OCI-LY3 (cell line): Measurements from ENCODE around the gene ERCC2.

Experiments
- H2AFZ ChIP-seq: fragments of 200-600, 300-600 bp; shearing (Covaris generic); 2 replicates; pipeline ENCODE4 v1.6.0; 2014; ENCODE audit warnings: antibody characterized with exemption, low read depth, low read length
- H3K27ac ChIP-seq: fragments of 200-600, 300-600 bp; sonication (generic); 2 replicates; pipeline ENCODE4 v1.5.1; 2014; ENCODE audit warnings: mild to moderate bottlenecking, low read length, moderate library complexity, mixed read lengths
- H3K27me3 ChIP-seq: fragments of 200-600, 300-600 bp; sonication (generic); 2 replicates; pipeline ENCODE4 v1.6.1; 2014; ENCODE audit warnings: low read depth, low read length, mixed read lengths
- H3K36me3 ChIP-seq: fragments of 200-600, 300-600 bp; sonication (generic); replicated peaks from 2 replicates; pipeline ENCODE3; 2014; ENCODE audit warnings: low read depth, low read length, mixed read lengths
- H3K4me1 ChIP-seq: fragments of 300-600, 200-600 bp; sonication (generic); 2 replicates; pipeline ENCODE4 v1.6.1; 2014; ENCODE audit warnings: low read length, mixed read lengths
- H3K4me2 ChIP-seq: fragments of 200-600, 300-600 bp; sonication (generic); 2 replicates; pipeline ENCODE4 v1.6.1; 2014; ENCODE audit warnings: low read length, mixed read lengths
- H3K4me3 ChIP-seq: fragments of 300-600, 200-600 bp; sonication (generic); 2 replicates; pipeline ENCODE4 v1.5.1; 2014; ENCODE audit warnings: antibody characterized with exemption, mild to moderate bottlenecking, low read length, moderate library complexity
- H3K79me2 ChIP-seq: fragments of 300-600, 200-600 bp; shearing (Covaris generic); 2 replicates; pipeline ENCODE4 v1.6.1; 2014; ENCODE audit warnings: mild to moderate bottlenecking, low read length, mixed read lengths
- H3K9ac ChIP-seq: fragments of 300-600, 200-600 bp; shearing (Covaris generic); 2 replicates; pipeline ENCODE4 v1.6.0; 2014; ENCODE audit warnings: mild to moderate bottlenecking, low read length, moderate library complexity
- H3K9me3 ChIP-seq: fragments of 200-600, 300-600 bp; shearing (Covaris generic); 2 replicates; pipeline ENCODE4 v1.6.1; 2014; ENCODE audit warnings: low read length, mixed read lengths; ENCODE audit not compliant: insufficient read depth
- H4K20me1 ChIP-seq: fragments of 200-600, 300-600 bp; sonication (generic); 2 replicates; pipeline ENCODE4 v1.6.1; 2016; ENCODE audit warnings: low read length, mixed read lengths; ENCODE audit not compliant: insufficient read depth
- EZH2phosphoT487 ChIP-seq: fragments of 200-600 bp; shearing (Covaris generic); IDR thresholded peaks from 2 replicates; pipeline ENCODE4 v1.6.1; 2018; ENCODE audit warnings: antibody characterized with exemption, mixed run types, low read depth
- TF ChIP-seq, protein P1 (sequence below): fragments of 200-600, 300-600 bp; sonication (generic); IDR thresholded peaks from 2 replicates; pipeline ENCODE4 v1.5.1; 2014; ENCODE audit warnings: antibody characterized with exemption, low read length, low read depth

ERCC2 gene

DNA sequence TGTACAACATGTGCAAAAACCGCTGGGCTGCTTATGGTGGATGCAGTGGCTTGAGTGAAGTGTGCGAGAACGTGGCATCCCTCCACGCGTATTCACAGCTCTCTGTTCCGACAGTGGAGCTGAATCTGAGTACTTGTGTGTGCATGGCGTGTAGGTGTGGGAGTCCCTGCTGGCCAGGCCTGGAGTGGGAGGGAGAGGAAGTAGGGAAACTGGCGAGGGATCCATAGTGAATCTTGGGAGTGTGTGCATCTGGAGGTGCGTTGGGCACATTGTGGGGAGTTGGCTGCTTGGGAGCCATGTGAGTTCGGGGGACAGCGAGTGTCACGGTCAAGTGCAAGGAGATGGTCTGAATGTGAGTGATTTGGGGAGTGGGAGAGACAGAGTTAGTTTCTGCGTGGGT is 27.5 kb downstream of the ERCC2 start:
- no peak for TF ChIP-seq EZH2phosphoT487
- TF ChIP-seq, protein P1, sequence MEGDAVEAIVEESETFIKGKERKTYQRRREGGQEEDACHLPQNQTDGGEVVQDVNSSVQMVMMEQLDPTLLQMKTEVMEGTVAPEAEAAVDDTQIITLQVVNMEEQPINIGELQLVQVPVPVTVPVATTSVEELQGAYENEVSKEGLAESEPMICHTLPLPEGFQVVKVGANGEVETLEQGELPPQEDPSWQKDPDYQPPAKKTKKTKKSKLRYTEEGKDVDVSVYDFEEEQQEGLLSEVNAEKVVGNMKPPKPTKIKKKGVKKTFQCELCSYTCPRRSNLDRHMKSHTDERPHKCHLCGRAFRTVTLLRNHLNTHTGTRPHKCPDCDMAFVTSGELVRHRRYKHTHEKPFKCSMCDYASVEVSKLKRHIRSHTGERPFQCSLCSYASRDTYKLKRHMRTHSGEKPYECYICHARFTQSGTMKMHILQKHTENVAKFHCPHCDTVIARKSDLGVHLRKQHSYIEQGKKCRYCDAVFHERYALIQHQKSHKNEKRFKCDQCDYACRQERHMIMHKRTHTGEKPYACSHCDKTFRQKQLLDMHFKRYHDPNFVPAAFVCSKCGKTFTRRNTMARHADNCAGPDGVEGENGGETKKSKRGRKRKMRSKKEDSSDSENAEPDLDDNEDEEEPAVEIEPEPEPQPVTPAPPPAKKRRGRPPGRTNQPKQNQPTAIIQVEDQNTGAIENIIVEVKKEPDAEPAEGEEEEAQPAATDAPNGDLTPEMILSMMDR = no peak
- no peaks in the 10 kb centered on the region for H3K79me2 ChIP-seq
- no peak overlapping the region for H3K9ac ChIP-seq
- H3K27me3 ChIP-seq = no peaks in the 10 kb centered on the region
- no peaks in the 10 kb centered on the region for H3K36me3 ChIP-seq
- H2AFZ ChIP-seq = no peak overlapping the region
- no peak overlapping the region for H3K27ac ChIP-seq
- peaks cover 3% of the 10 kb centered on the region; the same call in 1 of the 2 replicates for H3K4me1 ChIP-seq
- H3K4me3 ChIP-seq = no peak overlapping the region
- H3K4me2 ChIP-seq = no peak overlapping the region
- H3K9me3 ChIP-seq = no peaks in the 10 kb centered on the region
- no peaks in the 10 kb centered on the region for H4K20me1 ChIP-seq

DNA sequence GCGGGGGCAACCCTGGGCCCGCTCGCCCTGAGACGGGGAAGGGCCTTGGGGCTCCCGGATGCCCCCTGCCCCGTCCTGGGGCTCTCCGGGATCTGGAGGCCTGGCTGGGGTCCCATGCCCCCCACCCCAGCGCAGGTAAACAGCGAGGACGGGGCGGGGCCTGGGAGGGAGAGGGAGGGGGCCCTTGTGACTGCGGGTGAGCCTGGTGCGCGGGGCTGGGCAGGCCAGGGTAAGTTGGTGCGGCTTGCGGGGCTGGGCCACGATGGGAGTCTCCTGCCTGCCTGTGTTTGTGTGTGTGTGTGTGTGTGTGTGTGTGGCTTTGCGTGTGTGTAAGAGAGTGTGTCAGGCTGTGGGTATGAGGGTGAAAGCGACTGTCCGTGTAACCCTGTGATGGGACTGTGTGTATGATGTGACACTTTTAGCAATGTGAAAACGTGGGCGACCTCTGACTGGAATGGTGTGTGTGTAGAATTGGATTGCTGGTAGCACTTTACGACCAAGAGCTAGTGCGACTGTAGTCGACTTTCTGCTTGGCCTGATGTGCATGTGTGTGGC is 29.4 kb downstream of the ERCC2 start:
- H3K27ac ChIP-seq = no peak overlapping the region
- no peak overlapping the region for H3K9ac ChIP-seq
- H3K36me3 ChIP-seq = no peaks in the 10 kb centered on the region
- H3K4me3 ChIP-seq = no peak overlapping the region
- TF ChIP-seq, protein P1 = no peak
- TF ChIP-seq EZH2phosphoT487 = no peak
- no peaks in the 10 kb centered on the region for H3K79me2 ChIP-seq
- H3K4me2 ChIP-seq = no peak overlapping the region
- no peak overlapping the region for H2AFZ ChIP-seq
- no peaks in the 10 kb centered on the region for H4K20me1 ChIP-seq
- no peaks in the 10 kb centered on the region for H3K9me3 ChIP-seq
- H3K27me3 ChIP-seq = no peaks in the 10 kb centered on the region
- peaks cover 3% of the 10 kb centered on the region; the same call in 1 of the 2 replicates for H3K4me1 ChIP-seq

DNA sequence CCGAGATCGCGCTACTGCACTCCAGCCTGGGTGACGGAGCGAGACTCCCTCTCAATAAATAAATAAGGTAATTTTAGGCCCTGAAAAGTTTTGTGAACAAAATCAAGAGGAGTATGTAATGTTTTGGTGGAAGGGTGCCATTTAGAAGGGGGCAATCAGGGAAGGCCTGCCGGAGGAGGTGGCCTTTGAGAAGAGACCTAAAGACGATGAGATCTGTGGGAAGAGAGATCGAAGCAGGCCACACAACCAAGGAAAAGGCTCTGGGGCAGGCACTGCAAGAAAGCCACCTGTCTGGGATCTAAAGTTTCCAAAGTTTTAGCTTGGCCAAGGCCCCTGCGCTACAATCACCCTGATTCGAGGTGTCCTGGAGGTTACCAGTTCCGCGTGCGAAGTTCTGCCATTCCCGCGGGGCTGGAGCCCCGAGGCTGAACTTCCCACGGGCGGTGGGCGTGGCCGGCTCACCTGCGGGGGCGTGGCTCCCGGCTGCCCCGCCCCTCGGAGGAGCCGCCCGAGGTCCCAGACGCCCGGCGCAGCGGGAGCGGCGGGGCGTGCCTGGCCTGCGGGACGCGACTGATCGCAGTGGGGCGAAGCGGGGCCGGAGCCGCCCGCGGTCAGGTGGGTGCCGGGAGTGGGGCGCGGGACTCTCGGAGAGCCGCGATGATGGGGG is 30.0 kb downstream of the ERCC2 start, which contains the start of gene KLC3:
TSS of gene KLC3 (plus strand) at position 519 of the 667 bp plus-strand sequence. CDS start 4,792 bp downstream, outside the sequence.
- Histone ChIP-seq H3K9ac (no peak within 1 kb of the TSS), H3K27ac (no peak within 1 kb of the TSS), H2AFZ (no peak within 1 kb of the TSS)

DNA sequence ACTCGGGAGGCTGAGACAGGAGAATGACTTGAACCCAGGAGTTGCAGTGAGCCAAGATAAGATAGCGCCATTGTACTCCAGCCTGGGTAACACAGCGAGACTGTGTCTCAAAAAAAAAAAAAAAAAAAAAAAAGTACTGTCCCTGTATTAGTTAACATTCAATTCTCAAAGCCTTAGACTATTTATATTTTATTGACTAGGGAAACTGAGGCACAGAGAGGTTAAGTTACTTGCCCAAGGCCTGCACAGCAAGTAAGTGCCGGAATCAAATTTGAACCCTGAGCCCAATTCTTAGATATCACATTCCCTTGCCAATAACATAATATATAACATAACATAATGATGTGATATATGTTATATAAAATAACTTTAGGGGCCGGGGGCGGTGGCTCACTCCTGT is 30.7 kb downstream of the ERCC2 start:
- H3K4me2 ChIP-seq = no peak overlapping the region
- no peaks in the 10 kb centered on the region for H3K36me3 ChIP-seq
- H3K4me1 ChIP-seq = peaks cover 3% of the 10 kb centered on the region; the same call in 1 of the 2 replicates
- no peak overlapping the region for H3K27ac ChIP-seq
- no peak overlapping the region for H2AFZ ChIP-seq
- H3K9me3 ChIP-seq = no peaks in the 10 kb centered on the region
- no peak overlapping the region for H3K9ac ChIP-seq
- H3K4me3 ChIP-seq = no peak overlapping the region
- H3K27me3 ChIP-seq = no peaks in the 10 kb centered on the region
- no peak for TF ChIP-seq EZH2phosphoT487
- TF ChIP-seq, protein P1 = no peak
- no peaks in the 10 kb centered on the region for H3K79me2 ChIP-seq
- no peaks in the 10 kb centered on the region for H4K20me1 ChIP-seq

More for the DNA sequence above, 30.0 kb downstream of the ERCC2 start, which contains the start of gene KLC3:
- Histone ChIP-seq H3K9me3 (no peaks in the 10 kb centered on the region), H3K79me2 (no peaks in the 10 kb centered on the region), H3K4me3 (no peak within 1 kb of the TSS), H3K36me3 (no peaks in the 10 kb centered on the region), H3K27me3 (no peaks in the 10 kb centered on the region), H3K4me2 (no peak within 1 kb of the TSS), H3K4me1 (peaks cover 3% of the 10 kb centered on the region; the same call in 1 of the 2 replicates), H4K20me1 (no peaks in the 10 kb centered on the region)
- no peak for TF ChIP-seq EZH2phosphoT487
- TF ChIP-seq, protein P1 = no peak
